Measurements from ENCODE around the gene ITPRIP. TPM values are rescaled to one million over a fixed set of nuclear protein-coding genes. Genes with fewer than 3 reads are reported as not detected.

The ITPRIP gene
- polyA plus RNA-seq, 1 donor (not counting 4 experiments of a cell fraction or from before 2014, with no cell fraction given) = 12.1 TPM

DNA sequence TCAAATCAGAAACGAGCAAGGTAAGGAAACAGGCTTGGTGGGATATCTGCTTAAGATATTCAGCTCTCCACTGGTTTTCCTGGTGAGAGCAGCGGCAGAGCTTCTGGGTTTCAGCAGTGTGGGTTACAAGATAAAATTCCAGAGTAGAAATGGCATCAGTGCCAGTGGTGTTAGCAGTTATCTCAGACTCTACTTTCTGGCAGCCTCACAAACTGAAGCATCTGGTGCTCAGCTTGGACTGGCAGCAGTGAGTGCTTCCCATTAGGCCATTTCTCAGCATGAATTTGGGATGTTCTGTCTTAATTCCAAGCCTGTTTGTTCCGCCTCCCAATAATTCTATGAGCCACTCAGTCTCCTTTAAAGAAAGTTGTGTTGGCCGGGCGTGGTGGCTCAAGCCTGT, 76.2 kb downstream of the ITPRIP start:
- FAIRE-seq = no peak
- H3K79me2 ChIP-seq (ENCODE audit: control insufficient read depth, insufficient read depth, low read length) = peaks cover 40% of the 10 kb centered on the region
- dilution Hi-C loops (cut with MboI; ENCODE audit: extremely low pct_ligation_motif_present, low sequenced_read_pairs) = no loop called here

DNA sequence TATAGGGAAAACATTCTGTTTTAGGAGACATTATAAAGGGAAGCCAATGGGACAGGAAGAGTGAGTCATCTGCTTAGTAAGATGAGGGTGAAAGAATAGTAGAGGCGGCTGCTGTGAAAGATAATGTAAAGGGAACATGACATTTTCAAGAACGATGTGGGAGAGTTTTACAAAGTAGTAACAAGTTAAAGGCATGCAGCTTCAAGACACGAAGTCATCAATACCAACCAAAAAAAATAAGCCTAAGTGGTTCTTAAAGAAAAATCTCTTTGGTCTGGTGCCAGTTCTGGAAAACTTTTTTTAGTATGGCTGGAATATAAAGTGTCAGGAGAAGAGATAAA, 77.5 kb downstream of the ITPRIP start:
- FAIRE-seq (peak; percentile 83), DNase-seq (ENCODE audit: low read depth, low spot score) (no peak)
- Histone ChIP-seq H4K20me1 (ENCODE audit: control insufficient read depth, extremely low read depth, insufficient read depth, low read length) (no peaks in the 10 kb centered on the region), H3K9me3 (ENCODE audit: control insufficient read depth, low read depth, low read length) (no peaks in the 10 kb centered on the region), H3K27me3 (ENCODE audit: control insufficient read depth, extremely low read depth, insufficient read depth, low read length) (no peaks in the 10 kb centered on the region), H3K9ac (ENCODE audit: control insufficient read depth, extremely low read depth, insufficient read depth, low read length) (peak overlapping the region; percentile 65), H3K9me1 (ENCODE audit: control insufficient read depth, extremely low read depth, insufficient read depth, low read length) (peaks cover 3% of the 10 kb centered on the region), H3K79me2 (ENCODE audit: control insufficient read depth, insufficient read depth, low read length) (peaks cover 51% of the 10 kb centered on the region), H3K27ac (ENCODE audit: control insufficient read depth, insufficient read depth, low read length) (peak overlapping the region; percentile 88), H3K4me1 (ENCODE audit: control insufficient read depth, extremely low read depth, insufficient read depth, low read length) (peaks cover 57% of the 10 kb centered on the region), H2AFZ (ENCODE audit: control insufficient read depth, low read length) (no peak overlapping the region), H3K4me2 (ENCODE audit: control insufficient read depth, extremely low read depth, insufficient read depth, low read depth, low read length) (peak overlapping the region; percentile 68), H3K36me3 (ENCODE audit: control insufficient read depth in 2 of 2, extremely low read depth in 1 of 2, insufficient read depth in 2 of 2, low read length in 2 of 2) (peaks cover 16 to 24% of the 10 kb centered on the region in 2 experiments), H3K4me3 (ENCODE audit: control insufficient read depth in 2 of 3, extremely low read depth in 1 of 3, insufficient read depth in 2 of 3, low read depth in 1 of 3, low read length in 3 of 3) (peak overlapping the region in 1 of 3 experiments; percentile 6)
- dilution Hi-C loops (cut with MboI; ENCODE audit: extremely low pct_ligation_motif_present, low sequenced_read_pairs) = no loop called here
- no peak for TF ChIP-seq EZH2 (IDR thresholded peaks at IDR 0.05; ENCODE audit: low read length)
- TF ChIP-seq, protein P1, sequence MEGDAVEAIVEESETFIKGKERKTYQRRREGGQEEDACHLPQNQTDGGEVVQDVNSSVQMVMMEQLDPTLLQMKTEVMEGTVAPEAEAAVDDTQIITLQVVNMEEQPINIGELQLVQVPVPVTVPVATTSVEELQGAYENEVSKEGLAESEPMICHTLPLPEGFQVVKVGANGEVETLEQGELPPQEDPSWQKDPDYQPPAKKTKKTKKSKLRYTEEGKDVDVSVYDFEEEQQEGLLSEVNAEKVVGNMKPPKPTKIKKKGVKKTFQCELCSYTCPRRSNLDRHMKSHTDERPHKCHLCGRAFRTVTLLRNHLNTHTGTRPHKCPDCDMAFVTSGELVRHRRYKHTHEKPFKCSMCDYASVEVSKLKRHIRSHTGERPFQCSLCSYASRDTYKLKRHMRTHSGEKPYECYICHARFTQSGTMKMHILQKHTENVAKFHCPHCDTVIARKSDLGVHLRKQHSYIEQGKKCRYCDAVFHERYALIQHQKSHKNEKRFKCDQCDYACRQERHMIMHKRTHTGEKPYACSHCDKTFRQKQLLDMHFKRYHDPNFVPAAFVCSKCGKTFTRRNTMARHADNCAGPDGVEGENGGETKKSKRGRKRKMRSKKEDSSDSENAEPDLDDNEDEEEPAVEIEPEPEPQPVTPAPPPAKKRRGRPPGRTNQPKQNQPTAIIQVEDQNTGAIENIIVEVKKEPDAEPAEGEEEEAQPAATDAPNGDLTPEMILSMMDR (optimal IDR thresholded peaks at IDR 0.05 in 1 of 3, IDR thresholded peaks at IDR 0.05 in 1 of 3, conservative IDR thresholded peaks at IDR 0.05 in 1 of 3; ENCODE audit: extremely low read depth in 1 of 3, insufficient read depth in 2 of 3, low read length in 3 of 3) = no peak

More for the DNA sequence above, 76.2 kb downstream of the ITPRIP start:
- H4K20me1 ChIP-seq (ENCODE audit: control insufficient read depth, extremely low read depth, insufficient read depth, low read length) = no peaks in the 10 kb centered on the region
- no peak overlapping the region for H3K9ac ChIP-seq (ENCODE audit: control insufficient read depth, extremely low read depth, insufficient read depth, low read length)
- TF ChIP-seq EZH2 (IDR thresholded peaks at IDR 0.05; ENCODE audit: low read length) = no peak
- TF ChIP-seq, protein P1 (optimal IDR thresholded peaks at IDR 0.05 in 1 of 3, IDR thresholded peaks at IDR 0.05 in 1 of 3, conservative IDR thresholded peaks at IDR 0.05 in 1 of 3; ENCODE audit: extremely low read depth in 1 of 3, insufficient read depth in 2 of 3, low read length in 3 of 3) = no peak
- no peak overlapping the region for H3K4me2 ChIP-seq (ENCODE audit: control insufficient read depth, extremely low read depth, insufficient read depth, low read depth, low read length)
- H3K27me3 ChIP-seq (ENCODE audit: control insufficient read depth, extremely low read depth, insufficient read depth, low read length) = no peaks in the 10 kb centered on the region
- no peak for DNase-seq (ENCODE audit: low read depth, low spot score)
- peaks cover 1% of the 10 kb centered on the region for H3K9me1 ChIP-seq (ENCODE audit: control insufficient read depth, extremely low read depth, insufficient read depth, low read length)
- peaks cover 45% of the 10 kb centered on the region for H3K4me1 ChIP-seq (ENCODE audit: control insufficient read depth, extremely low read depth, insufficient read depth, low read length)
- peaks cover 19 to 27% of the 10 kb centered on the region in 2 experiments for H3K36me3 ChIP-seq (ENCODE audit: control insufficient read depth in 2 of 2, extremely low read depth in 1 of 2, insufficient read depth in 2 of 2, low read length in 2 of 2)
- H3K27ac ChIP-seq (ENCODE audit: control insufficient read depth, insufficient read depth, low read length) = no peak overlapping the region
- no peak overlapping the region for H3K4me3 ChIP-seq (ENCODE audit: control insufficient read depth in 2 of 3, extremely low read depth in 1 of 3, insufficient read depth in 2 of 3, low read depth in 1 of 3, low read length in 3 of 3)
- H2AFZ ChIP-seq (ENCODE audit: control insufficient read depth, low read length) = no peak overlapping the region
- no peaks in the 10 kb centered on the region for H3K9me3 ChIP-seq (ENCODE audit: control insufficient read depth, low read depth, low read length)
